ENCODE data around the gene USH1G.

USH1G gene

DNA sequence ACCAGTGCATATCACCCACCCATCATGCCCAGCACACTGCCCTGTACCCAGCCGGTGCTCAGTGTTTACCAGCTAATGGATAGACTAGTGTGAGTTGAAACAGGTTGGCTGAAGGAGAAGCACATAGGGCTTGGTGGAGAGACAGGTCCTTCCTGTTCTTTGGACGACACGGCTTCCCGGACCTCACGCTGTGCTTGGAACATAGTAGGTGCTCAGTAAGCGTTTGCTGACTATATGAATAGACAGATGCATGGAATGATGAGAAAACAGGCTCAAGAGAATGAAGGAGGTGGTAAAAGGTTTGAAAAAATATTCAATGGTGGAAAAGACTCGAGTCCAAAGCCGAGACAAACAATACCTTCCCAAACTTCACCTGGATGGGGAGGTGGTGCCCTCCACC, 22.8 kb downstream of the USH1G start:
- no peak for DNase-seq

DNA sequence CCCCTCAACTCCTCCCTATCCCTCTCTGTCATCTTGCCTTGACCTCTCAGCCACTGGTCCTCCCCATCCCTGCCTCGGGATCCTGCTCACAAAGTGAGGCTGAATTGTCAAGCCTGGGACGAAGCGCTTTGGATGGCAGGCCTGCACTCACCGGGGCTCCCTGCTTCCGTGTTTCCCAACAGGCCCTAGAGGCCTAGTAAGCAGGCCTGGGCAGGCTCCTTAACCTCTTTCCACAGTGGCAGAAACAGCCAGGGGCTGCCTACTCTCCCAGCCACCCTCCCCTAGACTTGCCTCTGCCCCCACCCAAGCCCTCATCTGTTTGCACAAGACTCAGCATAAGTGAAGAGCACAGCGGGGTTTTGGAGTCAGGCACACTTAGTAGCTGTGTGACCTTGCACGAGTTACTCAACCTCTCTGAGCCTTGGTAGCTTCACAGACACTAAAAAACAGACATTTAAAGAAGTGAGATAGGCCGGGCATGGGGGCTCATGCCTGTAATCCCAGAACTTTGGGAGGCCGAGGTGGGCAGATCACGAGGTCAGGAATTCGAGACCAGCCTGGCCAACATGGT, 24.6 kb downstream of the USH1G start:
- DNase-seq, result no peak

DNA sequence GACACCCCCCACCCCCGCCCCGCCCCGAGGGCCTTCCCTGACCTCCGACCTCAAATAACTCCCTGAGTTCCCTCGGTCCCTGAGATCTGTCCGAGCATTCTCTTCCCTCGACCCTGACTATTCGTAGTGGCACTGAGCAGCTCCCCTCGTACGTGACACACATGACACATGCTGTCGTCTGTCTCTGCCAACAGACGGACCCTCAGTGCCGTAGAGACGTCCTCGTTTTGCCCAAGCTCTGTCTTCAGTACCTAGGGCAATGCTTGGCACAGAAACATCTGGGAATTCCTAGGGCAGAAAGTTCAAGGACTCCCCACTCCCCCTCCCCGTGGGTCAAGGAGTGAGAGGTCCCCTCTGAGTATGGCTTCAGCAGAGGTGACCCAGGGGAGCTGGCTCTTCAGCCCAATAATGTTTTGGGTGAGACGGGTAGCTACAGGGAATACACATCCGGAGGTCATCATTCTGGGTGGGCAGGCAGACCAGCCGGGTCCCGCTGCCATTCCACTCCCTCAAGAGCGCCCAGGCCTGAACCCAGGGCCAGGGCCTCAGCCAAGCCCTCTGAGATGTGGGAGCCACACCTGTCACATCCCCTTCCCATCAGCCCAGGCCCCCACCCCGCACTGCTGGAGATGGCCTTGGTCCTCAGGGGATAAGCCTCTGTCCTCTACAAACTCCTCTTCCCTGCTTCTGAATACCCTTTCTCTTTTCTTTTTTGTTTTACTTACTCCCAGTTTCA, 29.0 kb downstream of the USH1G start:
- no peak for DNase-seq

DNA sequence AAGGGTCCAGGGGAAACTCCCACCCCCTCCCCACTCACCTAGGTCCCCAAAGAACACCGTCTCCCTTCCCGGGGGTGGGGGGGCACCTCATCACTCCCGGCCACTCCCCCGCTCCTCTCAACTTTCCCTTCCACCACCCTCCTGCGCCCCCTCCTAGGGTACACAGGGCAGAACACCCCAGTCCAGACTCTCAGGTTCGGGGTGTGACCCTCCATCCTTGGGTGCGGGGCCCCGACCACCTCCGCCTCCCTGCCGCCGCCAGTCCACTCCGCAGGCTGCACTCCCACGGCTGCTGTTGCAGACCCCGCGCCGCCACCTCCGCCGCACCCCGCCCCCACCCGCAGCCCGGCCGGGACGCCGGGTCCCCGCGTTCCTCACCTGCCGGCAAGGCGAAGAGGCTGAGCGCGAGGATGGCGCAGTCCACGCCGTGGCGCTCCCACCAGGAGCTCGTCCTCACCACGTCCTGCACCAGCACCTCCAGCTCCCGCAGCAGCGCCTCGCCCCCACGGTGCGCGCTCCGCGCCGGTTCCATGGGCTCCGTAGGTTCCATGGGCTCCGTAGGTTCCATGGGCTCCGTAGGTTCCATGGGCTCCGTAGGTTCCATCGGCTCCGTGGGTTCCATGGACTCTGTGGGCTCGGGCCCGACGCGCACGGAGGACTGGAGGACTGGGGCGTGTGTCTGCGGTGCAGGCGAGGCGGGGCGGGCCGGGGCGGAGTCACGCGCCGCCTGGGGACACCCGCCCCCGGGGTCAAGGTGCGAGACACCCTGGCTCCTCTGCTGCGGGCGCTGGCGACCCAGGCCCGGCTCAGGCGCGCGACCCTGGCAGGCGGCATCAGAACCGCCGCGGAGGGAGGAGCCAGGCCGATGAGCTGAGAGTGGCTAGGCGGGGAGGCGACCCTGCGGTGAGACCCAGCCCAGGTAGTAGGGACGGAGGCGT, 29.8 kb downstream of the USH1G start, which contains the start of gene FADS6:
Gene FADS6, minus strand, starts transcription at position 660 of the 938 bp plus-strand sequence. Its CDS starts 38 bp downstream, at position 622.
- DNase-seq, result no peak

DNA sequence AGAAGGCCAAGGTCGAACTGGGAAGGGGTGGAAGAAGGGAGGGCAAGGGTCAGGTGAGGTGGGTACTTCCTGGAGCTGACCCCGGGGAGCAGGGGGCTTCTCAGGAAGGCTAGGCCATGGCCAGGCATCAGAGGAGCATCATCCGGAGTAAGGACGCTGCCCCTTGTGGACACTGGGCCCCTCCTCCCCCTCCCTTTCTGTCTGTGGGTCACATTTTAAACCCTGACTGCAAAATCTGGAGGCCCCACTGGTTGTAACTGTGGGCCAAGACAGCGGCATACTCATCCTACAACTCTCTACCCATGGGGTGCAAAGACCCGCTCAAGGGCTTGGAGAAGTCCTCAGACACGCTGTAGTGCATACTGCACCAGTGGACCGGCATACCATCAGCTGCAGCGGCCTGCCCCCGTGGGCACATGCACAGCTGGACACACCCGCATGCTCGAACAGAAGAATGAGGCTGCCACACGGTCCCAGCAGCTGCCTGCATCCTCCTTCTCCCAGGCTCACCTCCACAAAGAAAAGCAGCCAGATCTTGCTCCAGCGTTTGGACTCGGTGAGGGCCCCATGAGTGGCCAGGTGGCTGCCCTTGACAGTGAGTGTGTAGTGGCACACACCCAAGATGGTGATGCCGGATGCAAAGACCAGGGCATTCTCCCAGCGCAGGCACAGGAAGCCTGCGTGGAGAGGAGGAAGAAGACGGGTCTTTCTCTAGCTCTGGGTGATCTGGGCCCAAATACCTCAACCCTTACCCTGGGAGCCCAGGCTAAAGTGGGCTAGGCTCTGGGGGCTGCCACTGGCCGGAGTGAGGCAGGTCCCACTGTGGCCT, 30.8 kb downstream of the USH1G start:
- no peak for DNase-seq

DNA sequence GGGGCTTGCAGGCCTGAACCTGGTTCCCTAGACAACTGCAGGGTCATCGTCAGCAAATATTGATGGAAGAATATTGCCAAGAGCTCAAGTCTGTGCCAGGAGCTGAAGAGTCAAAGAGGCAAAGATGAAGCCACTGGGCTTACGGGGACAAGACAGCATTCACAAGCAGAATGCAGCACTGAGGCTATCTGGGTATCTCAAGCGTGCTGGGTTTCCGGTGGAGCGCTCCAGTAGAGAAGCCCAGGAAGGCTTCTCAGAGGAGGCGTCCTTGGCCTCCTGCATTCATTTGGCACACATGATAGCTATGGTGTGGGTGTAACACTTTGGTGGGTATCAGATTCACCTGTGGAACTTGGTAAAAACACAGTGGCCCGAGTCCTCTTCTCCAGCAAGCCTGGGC, 32.5 kb downstream of the USH1G start:
- no peak for DNase-seq

DNA sequence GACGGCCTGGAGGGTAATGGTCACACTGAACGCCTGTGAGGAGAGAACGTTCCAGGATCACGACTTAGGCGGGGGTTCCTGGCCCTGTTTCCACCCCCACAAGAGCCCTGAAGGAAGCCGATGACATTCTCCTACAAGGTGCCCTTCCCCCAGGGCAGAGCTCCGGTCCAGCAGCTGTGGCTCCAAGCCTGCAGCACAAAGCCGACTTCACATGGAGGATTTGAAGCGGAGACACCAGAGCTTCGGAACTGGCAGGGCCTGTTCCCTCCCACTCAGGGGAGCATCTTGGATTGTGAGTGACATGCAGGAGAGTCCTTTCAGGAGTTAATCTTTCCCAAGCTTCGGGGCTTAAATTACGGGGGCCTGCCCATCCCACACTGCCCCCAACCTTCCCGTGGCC, 34.6 kb downstream of the USH1G start:
- no peak for DNase-seq

DNA sequence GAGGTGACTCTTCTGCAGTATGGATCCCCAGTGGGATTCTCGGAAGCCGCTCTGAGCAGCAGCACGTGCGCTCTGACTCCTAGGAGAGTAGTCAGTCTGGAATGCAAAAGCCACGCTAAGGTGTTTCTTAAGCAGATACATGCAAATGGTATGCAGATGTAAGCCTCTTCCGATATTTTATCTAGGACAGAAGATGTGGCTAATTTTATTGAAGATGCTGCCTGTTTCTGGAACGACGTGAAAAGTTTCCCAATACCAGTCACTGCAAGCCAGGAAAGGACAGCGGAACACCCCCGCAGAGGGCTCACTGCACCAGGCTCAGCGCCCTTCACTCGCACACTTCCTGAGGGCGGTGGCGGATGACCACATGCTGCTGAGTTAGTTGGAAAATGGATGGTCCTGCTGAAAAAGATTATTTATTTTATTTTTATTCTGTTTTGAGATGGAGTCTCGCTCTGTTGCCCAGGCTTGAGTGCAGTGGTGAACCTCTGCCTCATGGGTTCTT, 39.8 kb downstream of the USH1G start:
- no peak for DNase-seq

DNA sequence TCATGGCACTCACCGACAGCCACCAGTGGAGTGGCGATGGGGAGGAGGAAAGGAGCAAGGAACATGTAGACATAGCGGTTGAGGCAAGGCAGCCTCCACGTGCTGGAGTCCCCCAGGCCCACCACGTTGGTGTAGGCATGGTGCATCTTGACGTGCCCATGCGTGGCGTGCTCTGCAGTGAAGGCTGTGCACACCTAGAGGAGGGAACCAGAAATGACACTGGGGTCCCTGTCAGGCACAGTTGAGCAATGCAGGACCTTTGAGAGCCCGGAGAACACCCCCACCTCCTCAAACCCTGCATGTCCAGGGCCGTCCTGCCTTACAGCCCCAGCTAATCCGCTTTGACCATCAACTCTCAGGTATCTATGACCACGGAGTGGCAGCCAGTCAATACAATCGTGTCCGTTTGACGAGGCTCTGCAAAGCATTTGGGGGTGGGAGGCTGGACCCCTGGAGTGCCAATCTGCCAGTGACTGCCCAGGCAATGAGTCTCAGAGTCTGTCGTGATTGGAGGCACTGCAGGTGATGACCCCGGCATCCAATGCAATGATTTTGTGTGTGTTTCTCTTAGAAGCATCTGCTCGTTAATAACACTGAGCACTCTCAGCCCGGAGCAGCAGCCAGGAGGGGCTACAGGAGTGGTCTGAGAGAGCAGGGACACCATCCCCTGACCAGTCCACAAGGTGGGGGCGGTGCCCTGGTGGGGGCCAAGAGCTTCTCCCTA, 40.4 kb downstream of the USH1G start:
- no peak for DNase-seq

DNA sequence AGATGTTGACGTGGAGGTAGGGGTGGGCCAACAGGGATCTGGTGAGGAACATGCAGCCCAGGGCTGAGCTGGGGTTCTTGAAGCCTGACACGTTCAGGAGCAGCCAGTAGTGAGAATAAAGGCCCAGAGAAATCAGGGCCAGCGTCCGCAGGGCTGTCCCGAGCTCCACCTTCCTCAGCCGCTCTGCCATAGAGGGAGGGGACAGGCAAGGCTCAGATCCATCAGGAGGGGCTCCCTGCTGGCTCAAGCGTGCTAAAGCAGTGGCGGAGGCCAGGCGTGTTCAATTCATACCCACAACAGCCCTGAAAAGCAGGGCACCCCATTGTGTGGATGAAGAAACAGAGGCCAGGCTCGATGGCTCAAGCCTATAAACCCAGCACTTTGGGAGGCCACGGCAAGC, 42.0 kb downstream of the USH1G start:
- DNase-seq, result no peak

DNA sequence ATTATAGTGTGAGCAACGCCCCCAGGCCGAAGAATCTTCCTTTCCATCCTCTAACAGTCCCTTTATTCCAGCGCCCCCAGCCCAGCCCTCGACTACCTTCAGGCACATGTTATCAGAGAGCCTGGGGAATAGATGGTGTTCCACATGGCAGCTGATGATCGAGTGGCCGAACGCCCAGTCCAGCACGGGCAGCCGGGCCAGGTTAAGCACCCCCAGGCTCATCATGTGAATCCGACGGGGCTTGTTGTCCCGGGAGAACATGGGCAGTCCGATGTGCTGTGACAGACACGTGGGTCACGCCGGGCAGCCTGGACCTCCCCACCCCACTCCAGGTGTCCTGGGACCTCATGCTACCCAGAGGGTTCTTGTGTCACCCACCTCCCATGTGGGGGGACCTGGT, 43.7 kb downstream of the USH1G start:
- DNase-seq, result no peak

DNA sequence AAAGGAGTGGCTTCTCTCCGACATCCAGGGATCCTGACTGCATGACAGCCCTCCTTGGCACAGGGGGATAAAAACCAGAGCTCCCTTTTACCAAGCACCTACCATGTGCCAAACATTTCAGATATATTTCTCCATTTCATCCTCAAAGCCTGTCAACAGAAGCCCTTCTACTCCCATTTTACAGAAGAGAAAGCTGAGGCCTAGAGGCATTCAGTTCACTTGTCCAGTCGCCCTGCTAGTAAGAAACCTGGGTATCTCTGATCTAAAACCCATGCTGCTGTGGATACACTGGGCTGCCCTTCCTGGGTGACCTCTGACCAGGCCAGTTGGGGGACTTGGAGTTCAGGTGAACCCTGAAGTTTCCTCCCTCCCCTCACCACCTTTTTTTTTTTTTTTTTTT, 44.4 kb downstream of the USH1G start:
- DNase-seq, result no peak

DNA sequence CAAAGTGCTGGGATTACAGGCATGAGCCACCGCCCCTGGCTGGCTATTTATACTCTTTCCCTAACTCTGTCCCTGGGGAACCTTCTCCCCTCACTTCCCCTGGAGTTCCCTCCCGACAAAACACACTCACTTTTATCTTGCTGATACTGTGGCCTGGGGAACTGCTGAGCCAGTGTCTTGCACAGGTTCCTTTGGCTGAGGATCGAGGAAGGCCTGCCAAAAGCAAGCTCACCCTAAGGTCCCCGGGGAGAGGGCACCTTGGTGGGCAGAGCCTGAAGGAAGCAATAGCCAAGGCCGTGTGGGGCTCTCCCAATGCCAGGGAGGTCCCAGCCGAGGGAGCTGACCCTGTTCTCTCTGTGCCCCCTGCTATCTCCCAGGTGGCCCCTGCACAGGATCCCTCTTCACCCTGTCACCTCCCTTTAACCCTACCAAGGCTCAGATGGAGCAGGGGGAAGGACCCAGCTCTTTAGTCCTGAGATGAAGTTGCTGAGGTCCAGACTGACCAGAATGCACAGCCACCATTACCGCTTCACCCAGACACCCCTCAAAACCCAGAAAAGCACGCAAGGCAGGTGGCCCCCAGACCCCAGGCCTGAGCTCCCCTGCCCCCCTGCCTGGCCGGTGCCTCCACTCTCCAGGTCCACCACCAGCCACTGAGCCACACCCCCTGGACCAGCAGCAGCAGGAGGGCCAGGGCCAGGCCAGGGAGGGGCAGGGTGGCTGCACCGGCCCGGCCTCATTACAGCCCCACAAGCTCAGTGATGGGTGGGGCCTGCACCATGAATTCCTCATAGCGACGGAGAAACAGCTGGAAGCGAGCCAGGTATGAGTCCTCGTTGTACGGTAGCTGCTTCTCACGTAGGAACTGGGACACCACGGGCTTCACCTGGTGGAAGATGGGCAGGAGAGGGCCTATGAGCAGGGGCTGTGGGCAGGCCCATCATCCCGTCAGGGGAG, 45.2 kb downstream of the USH1G start:
- no peak for DNase-seq

DNA sequence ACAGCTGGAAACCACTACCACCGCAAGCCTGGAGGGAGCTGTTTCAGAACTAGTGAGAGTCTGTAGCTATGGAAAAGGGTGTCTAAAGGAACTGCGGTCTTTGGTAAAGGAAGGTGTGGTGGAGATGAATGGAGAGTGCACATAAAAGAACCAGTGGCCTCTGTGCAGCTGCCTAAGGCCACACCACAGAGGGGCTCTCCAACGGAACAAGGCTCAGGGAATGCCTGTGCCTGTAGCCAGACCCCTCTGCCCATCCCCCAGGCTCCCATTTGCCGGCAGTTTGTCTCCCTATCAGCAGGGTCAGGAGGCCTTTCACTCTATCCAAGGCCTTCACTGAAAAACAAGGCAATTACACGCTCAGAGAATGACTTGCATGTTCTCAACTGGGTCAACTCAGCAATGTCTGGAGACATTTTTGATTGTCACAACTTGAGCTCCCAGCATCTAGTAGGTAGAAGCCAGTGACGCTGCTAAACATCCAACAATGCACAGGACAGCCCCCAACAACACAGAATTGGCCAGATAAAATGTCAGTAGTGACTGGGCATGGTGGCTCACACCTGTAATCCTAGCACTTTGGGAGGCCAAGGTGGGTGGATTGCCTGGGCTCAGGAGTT, 47.0 kb downstream of the USH1G start:
- no peak for DNase-seq

DNA sequence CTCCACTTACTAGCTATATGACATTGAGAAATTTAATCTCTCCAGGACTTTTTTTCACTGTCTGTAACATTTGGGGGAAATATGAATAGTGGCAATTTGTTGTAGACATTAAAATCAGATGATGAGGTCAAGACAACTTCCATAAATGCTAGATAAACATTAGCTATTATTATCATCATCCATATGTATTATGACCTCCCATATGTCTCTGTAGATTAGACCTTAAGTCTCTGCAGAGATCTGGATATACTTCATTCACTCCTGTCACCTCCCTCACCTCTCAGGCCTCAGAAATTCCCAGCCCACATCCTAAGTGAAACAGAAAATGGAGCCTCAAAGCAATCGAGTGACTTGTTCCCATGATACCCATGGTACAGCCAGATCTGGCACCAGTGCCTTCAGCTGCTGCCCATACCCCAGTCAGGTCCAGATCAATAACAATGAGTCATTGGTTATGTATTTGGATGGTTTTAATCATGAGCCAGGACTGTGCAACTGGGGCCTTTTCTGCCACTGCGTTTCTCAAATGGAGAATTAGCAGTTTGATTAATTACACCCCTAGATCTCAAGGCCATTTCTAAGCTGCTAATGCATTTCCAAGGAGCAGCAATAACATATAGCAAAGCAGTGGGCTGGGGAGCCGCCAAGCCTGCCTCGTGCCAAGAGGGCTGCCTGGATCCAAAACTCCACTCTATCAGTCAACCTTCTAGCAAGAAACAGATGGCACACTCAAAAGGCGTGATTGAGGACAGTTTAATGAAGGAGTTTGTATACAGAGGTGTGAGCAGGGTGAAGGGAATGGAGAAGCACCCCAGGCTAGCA, 47.7 kb downstream of the USH1G start:
- no peak for DNase-seq

DNA sequence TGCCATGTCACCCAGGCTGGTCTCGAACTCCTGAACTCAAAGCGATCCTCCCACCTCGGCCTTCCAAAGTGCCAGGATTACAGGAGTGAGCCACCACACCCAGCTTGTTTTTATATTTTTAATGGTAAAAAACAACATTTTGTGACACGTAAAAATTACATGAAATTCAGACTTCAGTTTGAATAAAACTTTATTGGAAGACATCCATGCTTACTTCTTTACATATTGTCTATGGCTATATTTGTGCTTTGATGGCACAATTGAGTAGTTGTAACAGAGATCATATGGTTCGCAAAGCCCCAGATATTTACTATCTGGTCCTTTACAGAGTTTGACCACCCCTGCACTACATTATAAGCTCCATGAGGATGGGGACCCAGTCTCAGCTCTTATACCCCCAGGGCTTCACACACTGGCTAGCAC, 48.4 kb downstream of the USH1G start:
- DNase-seq, result no peak

DNA sequence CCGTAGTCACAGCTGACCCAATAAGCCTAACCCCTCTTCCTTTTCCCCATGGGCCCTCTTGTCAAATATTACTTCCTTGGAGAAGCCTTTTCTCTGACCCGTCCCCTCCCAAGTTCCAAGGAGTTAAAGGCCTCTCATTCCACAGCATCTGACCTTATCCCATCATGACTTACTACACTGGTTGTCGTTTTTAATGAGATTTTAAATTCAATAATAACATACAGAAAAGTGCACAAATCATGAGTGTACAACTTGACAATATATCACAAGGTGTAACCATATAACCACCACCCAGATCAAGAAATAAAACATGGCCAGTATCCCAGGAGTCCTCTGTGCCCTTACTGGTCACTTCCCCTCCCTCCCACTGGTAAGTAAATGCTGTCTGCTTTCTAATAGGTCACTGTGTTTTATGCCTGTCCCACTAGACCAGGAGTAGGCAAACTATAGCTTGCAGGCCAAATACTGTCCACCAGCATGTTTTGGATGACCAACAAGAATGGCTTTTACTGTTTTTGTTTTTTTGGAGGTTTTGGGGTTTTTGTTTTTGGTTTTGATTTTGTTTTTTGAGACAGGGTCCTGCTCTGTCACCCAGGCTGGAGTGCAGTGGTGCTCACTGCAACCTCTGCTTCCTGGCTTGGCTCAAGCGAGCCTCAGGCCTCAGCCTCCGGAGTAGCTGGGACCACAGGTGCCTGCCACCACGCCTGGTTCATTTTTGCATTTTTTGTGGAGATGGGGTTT, 49.0 kb downstream of the USH1G start:
- no peak for DNase-seq

Data from NCI-H187 treated with DMSO at 0.1 percent for 48 hours (cell line).